ENCODE results near the gene LMF1. TPM values are rescaled to one million over a fixed set of nuclear protein-coding genes. Genes with fewer than 3 reads are reported as not detected.

Gene LMF1
- total and polyA plus RNA-seq, 2 of the 8 experiments (the other 6 are each of a cell fraction or from before 2014, with no cell fraction given) = 3.5 to 9.1 TPM

- no peak for TF ChIP-seq YY1 (IDR thresholded peaks at IDR 0.05; ENCODE audit: low read depth, low read length)
- no peak for TF ChIP-seq ZNF274 (IDR thresholded peaks at IDR 0.05; ENCODE audit: borderline replicate concordance, extremely low read depth, low read length)
- TF ChIP-seq RNF2 (IDR thresholded peaks at IDR 0.05; ENCODE audit: borderline replicate concordance, low read depth, low read length, missing control alignments, poor library complexity, severe bottlenecking) = no peak
Observed at GRCh38 chr16:843771-844170, 127.0 kb downstream of the LMF1 start (continued).

Measured in H1 (cell line).